Heart right ventricle (tissue), 16 donors: ENCODE measurements around the gene ZNF366. TPM values are rescaled to one million over a fixed set of nuclear protein-coding genes. Genes with fewer than 3 reads are reported as not detected.

Experiments
- ATAC-seq, 8 donors: fragments of 200-7000 bp; cut with Tn5 transposase; one replicate each; pipeline ENCODE4 v1.9.1; 2020; ENCODE audit warnings: mild to moderate bottlenecking in 8 of 8, moderate library complexity in 8 of 8, moderate number of reproducible peaks in 1 of 8
- DNase-seq, 2 donors: peaks; one replicate each; pipeline ENCODE4 v3.0.0-alpha.2; 2020
- H3K27ac ChIP-seq, 10 donors: fragments of 200-600 bp; sonication (generic) in 2 of 10; one replicate each; pipeline versions ENCODE4 v1.5.0 to v1.8.0; 2020 to 2022; ENCODE audit warnings: mild to moderate bottlenecking in 3 of 10
- H3K27me3 ChIP-seq, 7 donors: fragments of 200-600 bp; one replicate each; pipeline ENCODE4 v1.8.0; 2021 to 2022; ENCODE audit warnings: mild to moderate bottlenecking in 2 of 7
- H3K36me3 ChIP-seq, 9 donors: fragments of 200-600 bp; sonication (generic) in 1 of 9; one replicate each; pipeline versions ENCODE4 v1.5.0 to v1.8.0; 2020 to 2022; ENCODE audit warnings: mild to moderate bottlenecking in 2 of 9
- H3K4me1 ChIP-seq, 9 donors: fragments of 200-600 bp; sonication (generic) in 1 of 9; one replicate each; pipeline versions ENCODE4 v1.5.0 to v1.8.0; 2020 to 2022; ENCODE audit warnings: mild to moderate bottlenecking in 4 of 9
- H3K4me3 ChIP-seq, 10 donors: fragments of 200-600 bp; sonication (generic) in 2 of 10; one replicate each; pipeline versions ENCODE4 v1.5.0 to v1.8.0; 2020 to 2022; ENCODE audit warnings: mild to moderate bottlenecking in 7 of 10, moderate library complexity in 2 of 10
- H3K9me3 ChIP-seq, 11 donors: fragments of 200-600 bp in 10 of 11; sonication (generic) in 2 of 11; one replicate each; pipeline versions ENCODE4 v1.5.0 to v1.8.0; 2013 to 2022; ENCODE audit warnings: mild to moderate bottlenecking in 2 of 11, control low read depth in 1 of 11, moderate library complexity in 1 of 11
- WGBS, 2 donors: extraction: QIAGEN DNeasy Blood & Tissue Kit; methylation state at CpG; one replicate each; pipeline ENCODE4 v1.1.7; 2013; ENCODE audit warnings: inconsistent platforms in 1 of 2; 5-methylcytosine and 5-hydroxymethylcytosine counted together
- intact Hi-C, 10 donors: fragments of 100-400 bp; cut with DNase I; formaldehyde crosslinking; loops; one replicate each; pipeline versions ENCODE4 v1.11.1 to v1.14.2; 2022
- polyA plus RNA-seq, 2 donors: library from polyadenylated mRNA; stranded (reverse); fragments of 200-250 nt; gene quantifications; one replicate each; pipeline ENCODE4 v1.2.3, GENCODE V29; 2013
- total RNA-seq, 10 donors: library from RNA; stranded (reverse); fragmentation: NEBNext Ultra II Directional in 3 of 10; extraction: Animal tissue kit (Norgen Biotek cat#: 25700) in 3 of 10; gene quantifications; one replicate each; pipeline versions ENCODE4 v1.2.1 to v1.2.4, GENCODE V29; 2021 to 2023
- TF ChIP-seq, protein P1 (sequence below), 9 donors: fragments of 200-600 bp; sonication (generic) in 2 of 9; IDR thresholded peaks; one replicate each; pipeline versions ENCODE4 v1.5.0 to v1.8.0; 2021 to 2022; ENCODE audit warnings: antibody characterized with exemption in 9 of 9, mild to moderate bottlenecking in 5 of 9, moderate library complexity in 1 of 9
- donor health status: Arrhythmogenic right ventricular cardiomyopathy.
- donor health status: ischemic (EF 13 %, LVEDD 7.1; RV severe dilation, severe dysfunction).
- donor health status: healthy with polysubstance abuse.
- donor health status: DM: no; HTN: yes; CAD: no.
- donor health status: DM: no; HTN: no; CAD: no.
- donor health status: ischemic (EF 25% LVEDD 6.9; RV normal size, moderate dysfunction).
- donor health status: ischemic (EF 25% LVEDD 5.7; RV mildly dilated, moderate dysfunction).
- donor health status: healthy.
- donor health status: DM: yes; HTN: yes; CAD: no.
- donor health status: Ischemic cardiomyopathy.
- donor health status: ischemic (EF 35%, LVEDD 5.7; RV mildly dilated, moderate dysfunction).
- donor health status: nonischemic (EF 11% LVEDD 7.7; RV severe dilation, severe dysfunction).
- donor health status: DM: yes; HTN: yes; CAD: no.
- donor health status: PGD.
- donor health status: ischemic (EF 29% LVEDD 5.4; RV normal size, mild dysfunction).
- donor health status: nonischemic (EF 23%, LVEDD 6.1; RV moderate dilation, normal function).

ZNF366 gene
- total and polyA plus RNA-seq, 12 donors: 1.7 to 10.5 (median 5.2) TPM

- TF ChIP-seq, protein P1, sequence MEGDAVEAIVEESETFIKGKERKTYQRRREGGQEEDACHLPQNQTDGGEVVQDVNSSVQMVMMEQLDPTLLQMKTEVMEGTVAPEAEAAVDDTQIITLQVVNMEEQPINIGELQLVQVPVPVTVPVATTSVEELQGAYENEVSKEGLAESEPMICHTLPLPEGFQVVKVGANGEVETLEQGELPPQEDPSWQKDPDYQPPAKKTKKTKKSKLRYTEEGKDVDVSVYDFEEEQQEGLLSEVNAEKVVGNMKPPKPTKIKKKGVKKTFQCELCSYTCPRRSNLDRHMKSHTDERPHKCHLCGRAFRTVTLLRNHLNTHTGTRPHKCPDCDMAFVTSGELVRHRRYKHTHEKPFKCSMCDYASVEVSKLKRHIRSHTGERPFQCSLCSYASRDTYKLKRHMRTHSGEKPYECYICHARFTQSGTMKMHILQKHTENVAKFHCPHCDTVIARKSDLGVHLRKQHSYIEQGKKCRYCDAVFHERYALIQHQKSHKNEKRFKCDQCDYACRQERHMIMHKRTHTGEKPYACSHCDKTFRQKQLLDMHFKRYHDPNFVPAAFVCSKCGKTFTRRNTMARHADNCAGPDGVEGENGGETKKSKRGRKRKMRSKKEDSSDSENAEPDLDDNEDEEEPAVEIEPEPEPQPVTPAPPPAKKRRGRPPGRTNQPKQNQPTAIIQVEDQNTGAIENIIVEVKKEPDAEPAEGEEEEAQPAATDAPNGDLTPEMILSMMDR (IDR thresholded peaks at IDR 0.05): no peak
These were observed 17.7 kb downstream of the ZNF366 start for GRCh38 chr5:72489536-72489935.

GRCh38 chr5:72488756-72489155 lies 18.5 kb downstream of the ZNF366 start:
- H3K27ac ChIP-seq: peak overlapping the region in 1 of 10 donors; percentile 11
- H3K4me1 ChIP-seq: peaks cover 0 to 37% (median 20%) of the 10 kb centered on the region in 9 donors
- DNase-seq: no peak
- H3K9me3 ChIP-seq: peaks cover 0 to 6% (median 0%) of the 10 kb centered on the region in 11 donors
- intact Hi-C loops: no loop called here
- no peak overlapping the region for H3K4me3 ChIP-seq
- no peak for ATAC-seq
- TF ChIP-seq, protein P1 (IDR thresholded peaks at IDR 0.05): no peak
- peaks cover 0 to 32% (median 0%) of the 10 kb centered on the region in 9 donors for H3K36me3 ChIP-seq
- H3K27me3 ChIP-seq: no peaks in the 10 kb centered on the region

More at GRCh38 chr5:72489536-72489935, 17.7 kb downstream of the ZNF366 start:
- Histone ChIP-seq H3K4me1 (peaks cover 0 to 37% (median 20%) of the 10 kb centered on the region in 9 donors), H3K27me3 (no peaks in the 10 kb centered on the region), H3K9me3 (peaks cover 0 to 6% (median 0%) of the 10 kb centered on the region in 11 donors), H3K4me3 (no peak overlapping the region), H3K36me3 (peaks cover 0 to 32% (median 0%) of the 10 kb centered on the region in 9 donors), H3K27ac (no peak overlapping the region)
- intact Hi-C loops: no loop called here
- ATAC-seq (no peak), DNase-seq (no peak)

GRCh38 chr5:72487177-72487576 lies 20.0 kb downstream of the ZNF366 start:
- Histone ChIP-seq H3K4me3 (no peak overlapping the region), H3K9me3 (peaks cover 0 to 6% (median 0%) of the 10 kb centered on the region in 11 donors), H3K4me1 (peaks cover 0 to 37% (median 20%) of the 10 kb centered on the region in 9 donors), H3K36me3 (peaks cover 0 to 34% (median 0%) of the 10 kb centered on the region in 9 donors), H3K27ac (peak overlapping the region in 5 of 10 donors; percentile 5 to 69 (median 46)), H3K27me3 (no peaks in the 10 kb centered on the region)
- TF ChIP-seq, protein P1 (IDR thresholded peaks at IDR 0.05): no peak
- no peak for DNase-seq
- no peak for ATAC-seq
- WGBS, 2 donors: 94 to 96% methylated on average over 2 of the region's 2 CpGs
- intact Hi-C loops: no loop called here

- Histone ChIP-seq H3K36me3 (peaks cover 0 to 34% (median 0%) of the 10 kb centered on the region in 9 donors), H3K9me3 (peaks cover 0 to 6% (median 0%) of the 10 kb centered on the region in 11 donors), H3K27me3 (no peaks in the 10 kb centered on the region), H3K4me3 (no peak overlapping the region), H3K27ac (peak overlapping the region in 7 of 10 donors; percentile 9 to 69 (median 41)), H3K4me1 (peaks cover 0 to 37% (median 20%) of the 10 kb centered on the region in 9 donors)
- peak in 6 of 8 donors; percentile 30 to 73 (median 68) for ATAC-seq
- no peak for DNase-seq
- TF ChIP-seq, protein P1 (IDR thresholded peaks at IDR 0.05): no peak
- intact Hi-C loops: no loop called here
These were observed 20.8 kb downstream of the ZNF366 start for GRCh38 chr5:72486371-72486770.
